ENCODE measurements around the gene FSIP1.

DNA sequence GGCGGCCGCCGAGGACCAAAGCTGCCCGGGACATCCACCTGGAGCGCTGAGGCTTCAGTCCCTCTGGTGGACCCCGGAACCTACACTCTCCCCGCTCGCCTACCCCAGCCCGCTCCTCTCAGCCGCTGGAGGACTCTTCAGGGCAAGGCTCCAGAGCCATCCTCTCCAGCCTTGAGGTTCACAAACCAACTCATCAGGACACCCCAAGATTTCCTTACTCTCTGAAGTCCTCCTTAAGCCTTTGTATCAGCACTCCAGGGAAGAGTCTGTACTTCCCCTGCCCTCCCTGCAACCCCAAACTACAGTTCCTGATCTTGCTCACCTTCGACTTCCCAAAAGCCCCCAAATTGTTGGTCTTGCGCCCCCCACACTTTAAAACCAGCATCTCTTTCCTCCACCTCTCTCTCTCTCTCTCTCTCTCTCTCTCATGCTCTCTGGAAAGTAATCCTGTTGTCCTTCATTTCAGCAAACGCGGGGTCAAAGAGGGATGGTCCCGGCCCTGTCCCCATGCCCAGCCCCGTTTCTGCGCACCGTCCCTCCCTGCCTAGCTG lies 201.3 kb downstream of the FSIP1 start:
- TF ChIP-seq, protein P1, sequence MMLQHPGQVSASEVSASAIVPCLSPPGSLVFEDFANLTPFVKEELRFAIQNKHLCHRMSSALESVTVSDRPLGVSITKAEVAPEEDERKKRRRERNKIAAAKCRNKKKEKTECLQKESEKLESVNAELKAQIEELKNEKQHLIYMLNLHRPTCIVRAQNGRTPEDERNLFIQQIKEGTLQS (CRISPR knock-in tag; conservative IDR thresholded peaks at IDR 0.05), result no peak
- no peak for TF ChIP-seq GABPB1 (CRISPR knock-in tag; IDR thresholded peaks at IDR 0.05)
- TF ChIP-seq, protein P2, sequence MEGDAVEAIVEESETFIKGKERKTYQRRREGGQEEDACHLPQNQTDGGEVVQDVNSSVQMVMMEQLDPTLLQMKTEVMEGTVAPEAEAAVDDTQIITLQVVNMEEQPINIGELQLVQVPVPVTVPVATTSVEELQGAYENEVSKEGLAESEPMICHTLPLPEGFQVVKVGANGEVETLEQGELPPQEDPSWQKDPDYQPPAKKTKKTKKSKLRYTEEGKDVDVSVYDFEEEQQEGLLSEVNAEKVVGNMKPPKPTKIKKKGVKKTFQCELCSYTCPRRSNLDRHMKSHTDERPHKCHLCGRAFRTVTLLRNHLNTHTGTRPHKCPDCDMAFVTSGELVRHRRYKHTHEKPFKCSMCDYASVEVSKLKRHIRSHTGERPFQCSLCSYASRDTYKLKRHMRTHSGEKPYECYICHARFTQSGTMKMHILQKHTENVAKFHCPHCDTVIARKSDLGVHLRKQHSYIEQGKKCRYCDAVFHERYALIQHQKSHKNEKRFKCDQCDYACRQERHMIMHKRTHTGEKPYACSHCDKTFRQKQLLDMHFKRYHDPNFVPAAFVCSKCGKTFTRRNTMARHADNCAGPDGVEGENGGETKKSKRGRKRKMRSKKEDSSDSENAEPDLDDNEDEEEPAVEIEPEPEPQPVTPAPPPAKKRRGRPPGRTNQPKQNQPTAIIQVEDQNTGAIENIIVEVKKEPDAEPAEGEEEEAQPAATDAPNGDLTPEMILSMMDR (IDR thresholded peaks at IDR 0.05), result no peak
- no peak for TF ChIP-seq KAT7 (CRISPR knock-in tag; IDR thresholded peaks at IDR 0.05; ENCODE audit: borderline replicate concordance)
- 0 out of 2 replicates have a peak, but pooled peaks have one; percentile 11 for TF ChIP-seq NFE2L1 (CRISPR knock-in tag; IDR thresholded peaks at IDR 0.05)
- TF ChIP-seq ZNF671 (CRISPR knock-in tag; IDR thresholded peaks at IDR 0.05), result no peak
